ENCODE data around the gene SEC14L2.

The SEC14L2 gene

GRCh38 chr22:30396871-30397655 is at the start of gene SEC14L2:
SEC14L2 (plus strand) TSS chr22:30397018; CDS start chr22:30397117, 99 bp downstream.
- H3K9me3 ChIP-seq (ENCODE audit: severe bottlenecking), result no peaks in the 10 kb centered on the region
- H3K27me3 ChIP-seq (ENCODE audit: insufficient read depth, poor library complexity, severe bottlenecking), result no peaks in the 10 kb centered on the region
- peak within 1 kb of the TSS; percentile 73 for H3K27ac ChIP-seq (ENCODE audit: poor library complexity, severe bottlenecking)
- ATAC-seq (ENCODE audit: low read depth), result peak; percentile 84
- H3K36me3 ChIP-seq (ENCODE audit: low read depth), result peaks cover 31% of the 10 kb centered on the region
- H3K4me3 ChIP-seq (ENCODE audit: severe bottlenecking), result peak within 1 kb of the TSS; percentile 69
- H3K4me1 ChIP-seq (ENCODE audit: insufficient read depth, poor library complexity, severe bottlenecking), result peaks cover 11% of the 10 kb centered on the region
- no peak for TF ChIP-seq CTCF (IDR thresholded peaks at IDR 0.05; ENCODE audit: poor library complexity, severe bottlenecking)
- DNase-seq (ENCODE audit: low spot score), result no peak

DNA sequence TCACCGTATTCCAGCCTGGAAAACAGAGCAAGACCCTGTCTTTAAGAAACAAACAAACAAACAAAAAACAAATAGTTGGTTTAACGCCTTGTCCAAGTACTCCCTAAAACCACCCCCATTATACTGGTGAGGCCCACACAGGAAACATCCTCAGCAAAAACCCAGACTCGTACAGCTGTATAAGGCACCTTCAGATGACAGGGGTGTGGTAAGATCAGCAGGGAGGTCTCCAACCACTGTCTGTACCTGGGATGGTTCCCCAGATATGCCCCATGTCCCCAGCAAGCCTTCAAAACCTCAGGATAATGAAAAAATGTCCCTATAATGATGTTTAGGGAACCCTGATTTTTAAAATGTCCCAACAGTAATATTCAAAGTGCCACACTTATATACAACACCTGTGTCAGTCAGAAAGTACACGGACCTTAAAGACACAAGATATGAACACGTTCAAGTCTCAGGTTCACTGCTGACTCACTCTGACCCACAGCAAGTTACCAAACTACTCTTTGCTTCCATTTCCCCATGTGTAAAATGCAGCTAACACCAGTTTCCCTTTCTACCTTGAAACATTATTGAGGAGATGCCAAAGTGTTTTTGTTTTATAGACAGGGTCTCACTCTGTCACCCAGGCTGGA is 49.4 kb upstream of the SEC14L2 start:
- ATAC-seq (ENCODE audit: low read depth) (no peak), DNase-seq (ENCODE audit: low spot score) (no peak)
- Histone ChIP-seq H3K27me3 (ENCODE audit: insufficient read depth, poor library complexity, severe bottlenecking) (no peaks in the 10 kb centered on the region), H3K4me3 (ENCODE audit: severe bottlenecking) (no peak overlapping the region), H3K4me1 (ENCODE audit: insufficient read depth, poor library complexity, severe bottlenecking) (no peaks in the 10 kb centered on the region), H3K27ac (ENCODE audit: poor library complexity, severe bottlenecking) (no peak overlapping the region), H3K36me3 (ENCODE audit: low read depth) (peaks cover 93% of the 10 kb centered on the region), H3K9me3 (ENCODE audit: severe bottlenecking) (no peaks in the 10 kb centered on the region)
- TF ChIP-seq CTCF (IDR thresholded peaks at IDR 0.05; ENCODE audit: poor library complexity, severe bottlenecking), result no peak

- ATAC-seq (ENCODE audit: low read depth) (no peak), DNase-seq (ENCODE audit: low spot score) (no peak)
- H3K9me3 ChIP-seq (ENCODE audit: severe bottlenecking), result no peaks in the 10 kb centered on the region
- no peak for TF ChIP-seq CTCF (IDR thresholded peaks at IDR 0.05; ENCODE audit: poor library complexity, severe bottlenecking)
- H3K4me1 ChIP-seq (ENCODE audit: insufficient read depth, poor library complexity, severe bottlenecking), result no peaks in the 10 kb centered on the region
- no peak overlapping the region for H3K4me3 ChIP-seq (ENCODE audit: severe bottlenecking)
- H3K27me3 ChIP-seq (ENCODE audit: insufficient read depth, poor library complexity, severe bottlenecking), result no peaks in the 10 kb centered on the region
- H3K27ac ChIP-seq (ENCODE audit: poor library complexity, severe bottlenecking), result no peak overlapping the region
- peaks cover 92% of the 10 kb centered on the region for H3K36me3 ChIP-seq (ENCODE audit: low read depth)
Measured at GRCh38 chr22:30348404-30348803, 48.4 kb upstream of the SEC14L2 start.

GRCh38 chr22:30348809-30349208 is 48.0 kb upstream of the SEC14L2 start:
- TF ChIP-seq CTCF (IDR thresholded peaks at IDR 0.05; ENCODE audit: poor library complexity, severe bottlenecking), result no peak
- Histone ChIP-seq H3K4me3 (ENCODE audit: severe bottlenecking) (no peak overlapping the region), H3K27me3 (ENCODE audit: insufficient read depth, poor library complexity, severe bottlenecking) (no peaks in the 10 kb centered on the region), H3K4me1 (ENCODE audit: insufficient read depth, poor library complexity, severe bottlenecking) (no peaks in the 10 kb centered on the region), H3K36me3 (ENCODE audit: low read depth) (peaks cover 91% of the 10 kb centered on the region), H3K9me3 (ENCODE audit: severe bottlenecking) (no peaks in the 10 kb centered on the region), H3K27ac (ENCODE audit: poor library complexity, severe bottlenecking) (no peak overlapping the region)
- no peak for DNase-seq (ENCODE audit: low spot score)
- ATAC-seq (ENCODE audit: low read depth), result no peak

- Histone ChIP-seq H3K36me3 (ENCODE audit: low read depth) (peaks cover 75% of the 10 kb centered on the region), H3K9me3 (ENCODE audit: severe bottlenecking) (no peaks in the 10 kb centered on the region), H3K4me1 (ENCODE audit: insufficient read depth, poor library complexity, severe bottlenecking) (peaks cover 5% of the 10 kb centered on the region), H3K4me3 (ENCODE audit: severe bottlenecking) (no peak overlapping the region), H3K27me3 (ENCODE audit: insufficient read depth, poor library complexity, severe bottlenecking) (no peaks in the 10 kb centered on the region), H3K27ac (ENCODE audit: poor library complexity, severe bottlenecking) (no peak overlapping the region)
- DNase-seq (ENCODE audit: low spot score), result no peak
- ATAC-seq (ENCODE audit: low read depth), result no peak
- TF ChIP-seq CTCF (IDR thresholded peaks at IDR 0.05; ENCODE audit: poor library complexity, severe bottlenecking), result no peak
Measured at GRCh38 chr22:30351226-30351625, 45.6 kb upstream of the SEC14L2 start.
